ENCODE data around the gene LRRC70.
A peak's percentile ranks its signal among the peaks of the same experiment; 100 is the strongest.

The LRRC70 gene, protein sequence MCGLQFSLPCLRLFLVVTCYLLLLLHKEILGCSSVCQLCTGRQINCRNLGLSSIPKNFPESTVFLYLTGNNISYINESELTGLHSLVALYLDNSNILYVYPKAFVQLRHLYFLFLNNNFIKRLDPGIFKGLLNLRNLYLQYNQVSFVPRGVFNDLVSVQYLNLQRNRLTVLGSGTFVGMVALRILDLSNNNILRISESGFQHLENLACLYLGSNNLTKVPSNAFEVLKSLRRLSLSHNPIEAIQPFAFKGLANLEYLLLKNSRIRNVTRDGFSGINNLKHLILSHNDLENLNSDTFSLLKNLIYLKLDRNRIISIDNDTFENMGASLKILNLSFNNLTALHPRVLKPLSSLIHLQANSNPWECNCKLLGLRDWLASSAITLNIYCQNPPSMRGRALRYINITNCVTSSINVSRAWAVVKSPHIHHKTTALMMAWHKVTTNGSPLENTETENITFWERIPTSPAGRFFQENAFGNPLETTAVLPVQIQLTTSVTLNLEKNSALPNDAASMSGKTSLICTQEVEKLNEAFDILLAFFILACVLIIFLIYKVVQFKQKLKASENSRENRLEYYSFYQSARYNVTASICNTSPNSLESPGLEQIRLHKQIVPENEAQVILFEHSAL

DNA sequence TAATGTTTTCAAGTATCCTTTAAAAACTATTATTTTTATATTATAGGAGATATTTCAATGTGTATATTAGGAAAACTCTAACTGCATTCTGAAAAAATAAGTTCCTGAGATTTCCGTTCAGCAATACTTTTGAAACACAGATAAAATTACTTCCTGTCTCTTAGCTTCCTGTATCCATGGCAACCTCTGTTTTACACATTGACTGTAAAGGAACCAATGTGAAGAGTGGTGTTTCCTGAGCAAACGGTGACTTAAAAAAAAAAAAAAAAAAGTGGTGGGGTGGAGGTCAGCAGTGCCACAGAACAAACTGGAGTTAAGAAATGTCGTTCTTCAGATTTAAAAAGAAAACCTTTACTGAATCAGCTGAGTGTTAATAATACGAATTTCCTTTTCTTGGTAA, at the start of gene LRRC70:
Gene LRRC70 (plus strand): TSS at position 280 of the 400 bp plus-strand sequence. CDS start 620 bp downstream, outside the sequence.
- TF ChIP-seq, protein P1, sequence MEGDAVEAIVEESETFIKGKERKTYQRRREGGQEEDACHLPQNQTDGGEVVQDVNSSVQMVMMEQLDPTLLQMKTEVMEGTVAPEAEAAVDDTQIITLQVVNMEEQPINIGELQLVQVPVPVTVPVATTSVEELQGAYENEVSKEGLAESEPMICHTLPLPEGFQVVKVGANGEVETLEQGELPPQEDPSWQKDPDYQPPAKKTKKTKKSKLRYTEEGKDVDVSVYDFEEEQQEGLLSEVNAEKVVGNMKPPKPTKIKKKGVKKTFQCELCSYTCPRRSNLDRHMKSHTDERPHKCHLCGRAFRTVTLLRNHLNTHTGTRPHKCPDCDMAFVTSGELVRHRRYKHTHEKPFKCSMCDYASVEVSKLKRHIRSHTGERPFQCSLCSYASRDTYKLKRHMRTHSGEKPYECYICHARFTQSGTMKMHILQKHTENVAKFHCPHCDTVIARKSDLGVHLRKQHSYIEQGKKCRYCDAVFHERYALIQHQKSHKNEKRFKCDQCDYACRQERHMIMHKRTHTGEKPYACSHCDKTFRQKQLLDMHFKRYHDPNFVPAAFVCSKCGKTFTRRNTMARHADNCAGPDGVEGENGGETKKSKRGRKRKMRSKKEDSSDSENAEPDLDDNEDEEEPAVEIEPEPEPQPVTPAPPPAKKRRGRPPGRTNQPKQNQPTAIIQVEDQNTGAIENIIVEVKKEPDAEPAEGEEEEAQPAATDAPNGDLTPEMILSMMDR (conservative IDR thresholded peaks at IDR 0.05; ENCODE audit: low read length): no peak
- H3K4me3 ChIP-seq (ENCODE audit: low read length): no peak within 1 kb of the TSS
- peak; percentile 27 for DNase-seq (ENCODE audit: low read depth)

DNA sequence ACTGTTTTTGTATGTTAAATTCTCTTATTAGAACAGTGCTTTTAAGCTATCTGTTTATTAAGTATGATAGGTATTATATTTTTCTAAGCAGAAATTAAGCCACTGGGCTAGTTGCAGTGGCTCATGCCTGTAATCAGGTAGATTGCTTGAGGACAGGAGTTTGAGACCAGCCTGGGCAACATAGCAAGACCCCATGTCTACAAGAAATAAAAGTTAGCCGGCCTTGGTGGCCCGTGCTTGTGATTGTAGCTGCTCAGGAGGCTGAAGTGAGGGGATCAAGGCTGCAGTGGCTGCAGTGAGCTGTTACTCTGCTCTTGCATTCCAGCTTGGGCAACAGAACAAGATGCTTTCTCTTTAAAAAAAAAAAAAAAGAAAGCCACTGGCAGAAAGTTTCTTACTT, 45.0 kb upstream of the LRRC70 start:
- TF ChIP-seq, protein P1 (conservative IDR thresholded peaks at IDR 0.05; ENCODE audit: low read length): no peak
- no peak for DNase-seq (ENCODE audit: low read depth)
- H3K4me3 ChIP-seq (ENCODE audit: low read length): no peak overlapping the region

DNA sequence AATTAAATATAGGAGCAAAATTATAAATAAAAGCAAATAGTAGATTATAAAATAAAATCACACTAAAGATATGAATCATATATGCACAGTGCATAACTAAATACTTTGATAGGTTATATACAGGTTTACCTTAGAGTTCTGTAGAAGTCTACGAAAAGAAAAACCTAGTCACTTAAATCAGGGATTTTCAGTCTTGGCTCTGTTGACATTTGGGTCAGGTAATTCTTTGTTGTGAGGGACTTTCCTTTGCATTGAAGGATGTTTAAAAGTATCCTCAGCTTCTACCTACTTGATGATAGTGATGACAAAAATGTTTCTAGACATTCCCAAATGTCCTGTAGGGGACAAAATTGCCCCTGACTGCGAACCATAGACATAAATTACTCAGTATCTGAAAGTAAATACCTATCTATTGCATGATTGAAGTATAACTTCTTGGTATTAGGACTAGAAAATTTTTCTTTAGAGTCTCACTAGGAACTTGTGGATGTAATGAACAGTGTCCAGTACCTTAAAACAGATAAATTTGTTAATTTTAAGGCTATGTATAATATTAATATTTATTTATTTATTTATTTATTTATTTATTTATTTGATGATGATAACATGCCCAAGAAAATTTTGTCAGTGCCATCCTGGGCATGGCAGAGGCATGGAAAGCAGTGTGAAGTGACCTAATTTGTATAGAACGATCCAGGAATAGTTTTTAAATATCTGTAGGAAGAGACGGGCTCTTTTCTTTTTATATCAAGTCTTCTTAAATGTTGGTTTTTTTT, 44.0 kb upstream of the LRRC70 start:
- no peak for DNase-seq (ENCODE audit: low read depth)
- no peak overlapping the region for H3K4me3 ChIP-seq (ENCODE audit: low read length)
- TF ChIP-seq, protein P1 (conservative IDR thresholded peaks at IDR 0.05; ENCODE audit: low read length): no peak

DNA sequence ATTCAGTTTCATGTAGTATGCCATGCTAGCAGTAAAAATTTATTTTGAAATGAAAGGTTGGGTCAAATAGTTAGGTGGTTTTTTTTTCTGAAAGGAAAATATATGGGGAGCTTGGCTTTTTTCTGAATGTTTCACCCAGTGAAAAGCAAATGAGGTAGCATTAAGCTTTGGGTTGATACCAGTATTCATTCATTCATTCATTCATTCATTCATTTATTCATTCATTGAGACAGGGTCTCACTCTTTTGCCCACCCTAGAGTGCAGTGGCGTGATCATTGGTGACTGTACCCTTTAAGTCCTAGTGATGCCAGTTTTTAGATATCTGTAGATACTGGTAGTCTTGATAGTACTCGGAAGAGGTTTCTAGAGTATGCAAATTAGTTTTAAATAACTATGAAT, 42.4 kb upstream of the LRRC70 start:
- TF ChIP-seq, protein P1 (conservative IDR thresholded peaks at IDR 0.05; ENCODE audit: low read length): no peak
- no peak overlapping the region for H3K4me3 ChIP-seq (ENCODE audit: low read length)
- DNase-seq (ENCODE audit: low read depth): no peak

DNA sequence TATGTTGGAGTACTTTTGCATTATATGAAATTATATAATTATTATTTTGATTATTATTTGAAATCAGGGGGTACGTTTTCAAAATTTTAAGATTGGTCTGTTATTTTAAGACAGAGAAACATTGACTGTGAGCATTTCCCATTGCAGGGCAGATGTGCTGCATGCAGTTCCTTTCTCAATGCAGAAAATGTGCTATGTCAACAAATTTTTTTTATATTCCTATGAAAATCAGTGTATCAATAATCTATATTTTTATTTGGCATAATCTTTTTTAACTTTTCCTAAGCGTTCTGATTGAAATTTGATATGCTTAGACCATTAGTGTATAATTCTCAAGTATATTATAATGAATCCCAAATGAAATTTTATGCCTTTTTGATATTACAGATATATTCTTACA, 41.8 kb upstream of the LRRC70 start:
- no peak overlapping the region for H3K4me3 ChIP-seq (ENCODE audit: low read length)
- no peak for DNase-seq (ENCODE audit: low read depth)
- TF ChIP-seq, protein P1 (conservative IDR thresholded peaks at IDR 0.05; ENCODE audit: low read length): no peak

DNA sequence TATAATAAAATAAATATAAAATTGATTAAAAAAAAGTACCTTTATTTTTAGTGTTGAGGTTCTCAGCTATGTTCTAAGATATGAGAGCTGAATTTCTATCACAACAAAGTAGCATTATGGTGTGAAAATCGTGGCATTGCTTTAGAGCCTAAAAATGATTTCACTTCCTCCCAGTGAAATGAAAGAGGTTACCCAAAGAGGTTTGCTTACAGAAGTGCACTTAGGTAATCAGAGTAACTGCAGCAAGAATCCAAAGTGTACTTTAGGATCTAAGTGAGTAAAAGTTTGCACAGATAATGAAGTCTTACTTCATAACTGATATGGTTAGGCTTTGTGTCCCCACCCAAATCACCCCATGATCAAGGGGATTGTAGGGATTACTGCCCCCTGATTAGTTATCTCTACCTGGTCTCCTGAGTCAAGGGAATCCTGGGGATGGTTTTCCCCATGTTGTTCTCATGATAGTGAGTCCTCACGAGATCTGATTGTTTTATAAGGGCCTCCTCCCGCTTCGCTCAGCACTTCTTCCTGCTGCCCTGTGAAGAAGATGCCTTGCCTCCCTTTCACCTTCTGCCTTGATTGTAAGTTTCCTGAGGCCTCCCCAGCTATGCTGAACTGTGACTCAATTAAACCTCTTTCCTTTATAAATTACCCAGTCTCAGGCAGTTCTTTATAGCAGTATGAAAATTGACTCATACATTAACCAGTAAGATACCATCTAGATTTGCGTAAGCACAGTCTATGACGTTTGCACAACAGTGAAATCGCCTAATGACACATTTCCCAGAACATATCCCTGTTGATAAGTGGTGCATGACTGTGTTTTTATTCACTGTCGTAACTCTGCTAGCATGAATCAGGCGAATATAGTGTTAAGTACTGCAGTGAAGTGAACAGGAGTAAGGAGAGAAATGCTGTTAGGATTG, 40.3 kb upstream of the LRRC70 start:
- DNase-seq (ENCODE audit: low read depth): peak; percentile 38
- TF ChIP-seq, protein P1 (conservative IDR thresholded peaks at IDR 0.05; ENCODE audit: low read length): no peak
- no peak overlapping the region for H3K4me3 ChIP-seq (ENCODE audit: low read length)
